PC-9 (cell line): ENCODE measurements around the gene PDE4B. TPM values are rescaled to one million over a fixed set of nuclear protein-coding genes. Genes with fewer than 3 reads are reported as not detected.

Experiments used
- BruUV-seq: library from RNA; stranded (reverse); fragments of 400-500 nt; replicated peaks from 2 replicates; lab custom pipeline; 2021; lab: Mats Ljungman, UMichigan
- CTCF ChIA-PET: fragments of 300-600 bp; sonication (Branson Sonifier 250); formaldehyde crosslinking; loops from one replicate; lab custom pipeline; 2022; ENCODE audit warnings: antibody characterized with exemption; lab: Charles Lee
- POLR2A ChIA-PET: fragments of 300-600 bp; sonication (Branson Sonifier 250); formaldehyde crosslinking; loops from one replicate; lab custom pipeline; 2022; ENCODE audit warnings: antibody characterized with exemption; ENCODE audit not compliant: unreplicated experiment; lab: Charles Lee
- DNase-seq, 2 experiments: peaks; one replicate each; pipeline versions ENCODE4 v3.0.0 to v3.0.0-alpha.2; 2015 to 2022; ENCODE audit warnings: mixed read lengths in 1 of 2
- H2AFZ ChIP-seq: fragments of 200-600 bp; sonication (generic); 2 replicates; pipeline ENCODE4 v1.8.1; 2017; ENCODE audit warnings: antibody characterized with exemption
- H3F3A ChIP-seq: fragments of 200-600 bp; sonication (generic); 2 replicates; pipeline ENCODE4 v1.8.1; 2017; ENCODE audit warnings: antibody characterized with exemption, mild to moderate bottlenecking, low read depth; ENCODE audit not compliant: insufficient read depth
- H3K27ac ChIP-seq: fragments of 200-600 bp; sonication (generic); 2 replicates; pipeline ENCODE4 v1.6.1; 2016; ENCODE audit warnings: mixed run types
- H3K27me3 ChIP-seq: fragments of 200-600 bp; sonication (generic); 2 replicates; pipeline ENCODE4 v1.6.1; 2016; ENCODE audit warnings: low read depth, mixed run types; ENCODE audit not compliant: insufficient read depth
- H3K36me3 ChIP-seq: fragments of 200-600 bp; sonication (generic); 2 replicates; pipeline ENCODE4 v1.6.1; 2016; ENCODE audit warnings: low read depth, mixed run types
- H3K4me1 ChIP-seq: fragments of 200-600 bp; sonication (generic); replicated peaks from 2 replicates; pipeline ENCODE4 v1.6.1; 2016; ENCODE audit warnings: mixed run types; ENCODE audit not compliant: insufficient read depth
- H3K4me2 ChIP-seq: fragments of 200-600 bp; sonication (generic); 2 replicates; pipeline ENCODE4 v1.6.1; 2017; ENCODE audit warnings: mixed run types
- H3K4me3 ChIP-seq: fragments of 200-600 bp; sonication (generic); 2 replicates; pipeline ENCODE4 v1.6.1; 2016; ENCODE audit warnings: mixed run types
- H3K79me2 ChIP-seq: fragments of 200-600 bp; sonication (generic); 2 replicates; pipeline ENCODE4 v1.6.1; 2017; ENCODE audit warnings: low read depth, mixed run types
- H3K9me2 ChIP-seq: fragments of 200-600 bp; sonication (generic); 2 replicates; pipeline ENCODE4 v1.8.1; 2017; ENCODE audit warnings: mild to moderate bottlenecking; ENCODE audit not compliant: insufficient read depth
- H3K9me3 ChIP-seq: fragments of 200-600 bp; sonication (generic); 2 replicates; pipeline ENCODE4 v1.8.1; 2016; ENCODE audit warnings: low read depth; ENCODE audit not compliant: insufficient read depth
- H4K20me1 ChIP-seq: fragments of 200-600 bp; sonication (generic); 2 replicates; pipeline ENCODE4 v1.8.1; 2017; ENCODE audit not compliant: insufficient read depth
- EZH2 ChIP-seq: fragments of 200-600 bp; sonication (generic); IDR thresholded peaks from 2 replicates; pipeline ENCODE4 v1.8.0; 2017; ENCODE audit warnings: antibody characterized with exemption, low read depth
- intact Hi-C: fragments of 100-400 bp; cut with micrococcal nuclease; formaldehyde crosslinking; loops from one replicate; pipeline ENCODE4 v1.10.0; 2022; ENCODE audit not compliant: unreplicated experiment
- total RNA-seq: library from RNA; stranded (reverse); gene quantifications from 2 replicates; pipeline ENCODE4 v1.2.3, GENCODE V29; 2021
- TF ChIP-seq, protein P1 (sequence below): fragments of 200-600 bp; sonication (generic); conservative IDR thresholded peaks from 2 replicates; pipeline ENCODE4 v1.6.1; 2017; ENCODE audit warnings: mixed run types, antibody characterized with exemption, mild to moderate bottlenecking, moderate library complexity

PDE4B gene
- total RNA-seq, 1 experiment from 2014 or later: 1.3 TPM

DNA sequence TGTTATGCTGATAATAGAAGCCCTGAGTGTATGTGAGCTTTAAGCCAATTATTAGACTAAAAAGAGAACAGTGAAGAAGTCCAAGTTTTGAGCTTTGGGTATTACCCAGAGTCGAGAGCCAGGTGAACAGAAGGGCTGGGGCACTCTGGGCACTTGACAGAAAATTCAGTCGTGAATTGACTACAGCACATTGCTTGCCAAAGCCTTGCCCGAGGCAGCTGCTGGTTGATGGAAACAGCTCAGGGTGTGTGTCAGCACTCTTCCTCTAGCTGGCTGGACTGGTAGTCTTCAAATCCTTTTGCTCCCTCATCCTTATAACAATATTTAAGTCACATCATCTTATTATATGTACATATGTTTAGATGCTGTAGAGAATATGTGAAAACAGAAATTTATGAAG is 21.3 kb downstream of the PDE4B start:
- DNase-seq: no peak
- Histone ChIP-seq H3K79me2 (no peaks in the 10 kb centered on the region), H4K20me1 (no peaks in the 10 kb centered on the region), H3K27ac (no peak overlapping the region), H3F3A (no peaks in the 10 kb centered on the region), H2AFZ (no peak overlapping the region), H3K4me2 (no peak overlapping the region), H3K4me3 (no peak overlapping the region), H3K27me3 (no peaks in the 10 kb centered on the region), H3K4me1 (peaks cover 15% of the 10 kb centered on the region), H3K36me3 (no peaks in the 10 kb centered on the region), H3K9me3 (no peaks in the 10 kb centered on the region), H3K9me2 (no peaks in the 10 kb centered on the region; the same call in 1 of the 2 replicates)
- POLR2A ChIA-PET: no interaction called here
- TF ChIP-seq EZH2: no peak
- TF ChIP-seq, protein P1, sequence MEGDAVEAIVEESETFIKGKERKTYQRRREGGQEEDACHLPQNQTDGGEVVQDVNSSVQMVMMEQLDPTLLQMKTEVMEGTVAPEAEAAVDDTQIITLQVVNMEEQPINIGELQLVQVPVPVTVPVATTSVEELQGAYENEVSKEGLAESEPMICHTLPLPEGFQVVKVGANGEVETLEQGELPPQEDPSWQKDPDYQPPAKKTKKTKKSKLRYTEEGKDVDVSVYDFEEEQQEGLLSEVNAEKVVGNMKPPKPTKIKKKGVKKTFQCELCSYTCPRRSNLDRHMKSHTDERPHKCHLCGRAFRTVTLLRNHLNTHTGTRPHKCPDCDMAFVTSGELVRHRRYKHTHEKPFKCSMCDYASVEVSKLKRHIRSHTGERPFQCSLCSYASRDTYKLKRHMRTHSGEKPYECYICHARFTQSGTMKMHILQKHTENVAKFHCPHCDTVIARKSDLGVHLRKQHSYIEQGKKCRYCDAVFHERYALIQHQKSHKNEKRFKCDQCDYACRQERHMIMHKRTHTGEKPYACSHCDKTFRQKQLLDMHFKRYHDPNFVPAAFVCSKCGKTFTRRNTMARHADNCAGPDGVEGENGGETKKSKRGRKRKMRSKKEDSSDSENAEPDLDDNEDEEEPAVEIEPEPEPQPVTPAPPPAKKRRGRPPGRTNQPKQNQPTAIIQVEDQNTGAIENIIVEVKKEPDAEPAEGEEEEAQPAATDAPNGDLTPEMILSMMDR: no peak
- intact Hi-C loops: no loop called here
- BruUV-seq: no TSS peak
- CTCF ChIA-PET: no interaction called here

- ChIA-PET CTCF (no interaction called here), POLR2A (no interaction called here)
- H2AFZ ChIP-seq: no peak overlapping the region
- H3K36me3 ChIP-seq: no peaks in the 10 kb centered on the region
- H3K79me2 ChIP-seq: no peaks in the 10 kb centered on the region
- no peaks in the 10 kb centered on the region for H3F3A ChIP-seq
- H3K27ac ChIP-seq: no peak overlapping the region
- H3K4me3 ChIP-seq: no peak overlapping the region
- no TSS peak for BruUV-seq
- intact Hi-C loops: no loop called here
- H3K4me1 ChIP-seq: peaks cover 15% of the 10 kb centered on the region
- no peaks in the 10 kb centered on the region for H3K9me3 ChIP-seq
- no peaks in the 10 kb centered on the region; the same call in 1 of the 2 replicates for H3K9me2 ChIP-seq
- TF ChIP-seq, protein P1: no peak
- TF ChIP-seq EZH2: no peak
- H3K27me3 ChIP-seq: no peaks in the 10 kb centered on the region
- H3K4me2 ChIP-seq: no peak overlapping the region
- DNase-seq: no peak
- no peaks in the 10 kb centered on the region for H4K20me1 ChIP-seq
These were observed 22.1 kb downstream of the PDE4B start for GRCh38 chr1:65814752-65815151.

GRCh38 chr1:65817891-65818290 is 25.2 kb downstream of the PDE4B start:
- no peak for TF ChIP-seq EZH2
- TF ChIP-seq, protein P1: no peak
- intact Hi-C loops: no loop called here
- no peak overlapping the region for H3K27ac ChIP-seq
- H2AFZ ChIP-seq: no peak overlapping the region
- no peak for DNase-seq
- no peaks in the 10 kb centered on the region; the same call in 1 of the 2 replicates for H3K9me2 ChIP-seq
- BruUV-seq: no TSS peak
- no peaks in the 10 kb centered on the region for H3F3A ChIP-seq
- no peaks in the 10 kb centered on the region for H4K20me1 ChIP-seq
- no peaks in the 10 kb centered on the region for H3K79me2 ChIP-seq
- H3K4me1 ChIP-seq: no peaks in the 10 kb centered on the region
- no peaks in the 10 kb centered on the region for H3K36me3 ChIP-seq
- no peak overlapping the region for H3K4me2 ChIP-seq
- CTCF ChIA-PET: no interaction called here
- no peaks in the 10 kb centered on the region for H3K9me3 ChIP-seq
- H3K4me3 ChIP-seq: no peak overlapping the region
- no peaks in the 10 kb centered on the region for H3K27me3 ChIP-seq
- POLR2A ChIA-PET: no interaction called here
